Testis (tissue), 3 donors: ENCODE data around the gene IGF1R. TPM values are rescaled to one million over a fixed set of nuclear protein-coding genes. Genes with fewer than 3 reads are reported as not detected.

ENCODE experiments used
- DNase-seq: peaks from one replicate; pipeline ENCODE4 v3.0.0-alpha.2; 2019
- H3K27ac ChIP-seq, 2 donors: fragments of 200-600 bp; sonication (generic); one replicate each; pipeline ENCODE4 v1.5.1; 2019
- H3K27me3 ChIP-seq: fragments of 200-600 bp; sonication (generic); one replicate; pipeline ENCODE4 v1.5.1; 2019
- H3K36me3 ChIP-seq: fragments of 200-600 bp; sonication (generic); one replicate; pipeline ENCODE4 v1.5.1; 2017; ENCODE audit warnings: low read depth; ENCODE audit errors: missing control alignments
- H3K4me1 ChIP-seq: fragments of 200-600 bp; sonication (generic); one replicate; pipeline ENCODE4 v1.5.1; 2019
- H3K4me3 ChIP-seq, 2 donors: fragments of 200-600 bp; sonication (generic); one replicate each; pipeline ENCODE4 v1.5.1; 2017 to 2019
- H3K9me3 ChIP-seq: fragments of 200-600 bp; sonication (generic); one replicate; pipeline ENCODE4 v1.5.1; 2017
- CTCF ChIP-seq, 3 experiments: fragments of 450-650 bp in 2 of 3; fragments of 200-600 bp in 1 of 3; sonication (generic) in 1 of 3; IDR thresholded peaks; one replicate each; pipeline ENCODE4 v1.5.1; 2016 to 2019; ENCODE audit warnings: antibody characterized with exemption in 3 of 3, mild to moderate bottlenecking in 2 of 3, moderate library complexity in 1 of 3
- POLR2A ChIP-seq: fragments of 450-650 bp; IDR thresholded peaks from one replicate; pipeline ENCODE4 v1.6.1; 2017; ENCODE audit warnings: antibody characterized with exemption, mild to moderate bottlenecking, moderate library complexity
- WGBS, 2 donors: methylation state at CpG; one replicate each; pipeline ENCODE4 v1.1.5; 2018; 5-methylcytosine and 5-hydroxymethylcytosine counted together
- intact Hi-C: fragments of 100-400 bp; cut with DNase I; formaldehyde crosslinking; loops from one replicate; pipeline ENCODE4 v1.15.1; 2023; ENCODE audit warnings: low total_unique reads
- polyA plus RNA-seq: library from polyadenylated mRNA; stranded (reverse); fragments of 350-450 nt; fragmentation: Illumina TruSeq; extraction: RNeasy Lipid Tissue Mini Kit (QIAGEN cat#74804); gene quantifications from one replicate; pipeline ENCODE4 v1.2.3, GENCODE V29; 2014; ENCODE audit warnings: low read depth, low replicate concordance; ENCODE audit not compliant: insufficient read depth
- total RNA-seq, 2 donors: library from RNA; depleted of rRNA; stranded (reverse); fragments of >200 nt; gene quantifications; one replicate each; pipeline ENCODE4 v1.2.3, GENCODE V29; 2016

Gene IGF1R
- total and polyA plus RNA-seq, 3 donors from 2014 or later: 25.8 to 172 (median 157) TPM

- 87 to 97% methylated on average over 2 of the region's 2 CpGs for WGBS, 2 donors
- Histone ChIP-seq H3K4me3 (no peak overlapping the region), H3K36me3 (no peaks in the 10 kb centered on the region), H3K27ac (no peak overlapping the region), H3K27me3 (no peaks in the 10 kb centered on the region), H3K4me1 (peaks cover 4% of the 10 kb centered on the region), H3K9me3 (no peaks in the 10 kb centered on the region)
- TF ChIP-seq POLR2A: no peak
- TF ChIP-seq CTCF (IDR thresholded peaks at IDR 0.05): no peak
- no peak for DNase-seq
- intact Hi-C loops: no loop called here
These were observed 116.0 kb downstream of the IGF1R start for GRCh38 chr15:98764291-98764690.

DNA sequence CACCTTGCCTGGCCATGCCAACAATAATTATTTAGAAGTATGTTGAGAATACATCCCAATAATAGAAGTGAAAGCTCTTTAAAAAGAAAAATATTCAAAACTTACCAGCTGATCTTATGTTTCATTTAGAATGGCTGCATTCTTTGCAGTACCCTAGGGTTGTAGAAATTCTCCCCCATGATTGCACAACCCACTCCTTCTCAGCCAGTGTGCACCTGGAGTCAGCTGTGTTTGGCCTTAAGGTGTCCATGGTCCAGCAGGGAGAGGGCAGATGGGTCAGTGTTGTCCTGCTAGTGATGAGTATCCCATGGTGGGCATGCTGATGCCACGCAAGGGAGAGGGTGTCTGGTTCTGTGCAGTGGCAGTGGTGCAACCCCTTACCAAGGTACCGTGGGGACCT, 117.3 kb downstream of the IGF1R start:
- no peak for DNase-seq
- Histone ChIP-seq H3K4me1 (peaks cover 4% of the 10 kb centered on the region), H3K36me3 (no peaks in the 10 kb centered on the region), H3K27ac (no peak overlapping the region), H3K27me3 (no peaks in the 10 kb centered on the region), H3K9me3 (no peaks in the 10 kb centered on the region), H3K4me3 (no peak overlapping the region)
- 98 to 100% methylated on average over 2 of the region's 2 CpGs for WGBS, 2 donors
- intact Hi-C loops: no loop called here
- TF ChIP-seq CTCF (IDR thresholded peaks at IDR 0.05) (no peak), POLR2A (no peak)

GRCh38 chr15:98767692-98768091, 119.4 kb downstream of the IGF1R start:
- no peaks in the 10 kb centered on the region for H3K27me3 ChIP-seq
- H3K27ac ChIP-seq: no peak overlapping the region
- no peaks in the 10 kb centered on the region for H3K9me3 ChIP-seq
- H3K4me3 ChIP-seq: no peak overlapping the region
- DNase-seq: no peak
- WGBS, 2 donors: 63 to 72% methylated on average over 4 of the region's 4 CpGs
- H3K4me1 ChIP-seq: peaks cover 14% of the 10 kb centered on the region
- no peaks in the 10 kb centered on the region for H3K36me3 ChIP-seq
- intact Hi-C loops: no loop called here
- TF ChIP-seq CTCF (IDR thresholded peaks at IDR 0.05) (no peak), POLR2A (no peak)

GRCh38 chr15:98769867-98770266, 121.5 kb downstream of the IGF1R start:
- WGBS, 2 donors: 78 to 87% methylated on average over 6 of the region's 6 CpGs
- H3K27me3 ChIP-seq: no peaks in the 10 kb centered on the region
- no peak for DNase-seq
- no peak overlapping the region for H3K27ac ChIP-seq
- peaks cover 25% of the 10 kb centered on the region for H3K4me1 ChIP-seq
- H3K4me3 ChIP-seq: no peak overlapping the region
- intact Hi-C loops: no loop called here
- no peaks in the 10 kb centered on the region for H3K36me3 ChIP-seq
- no peak for TF ChIP-seq CTCF (IDR thresholded peaks at IDR 0.05)
- TF ChIP-seq POLR2A: no peak
- H3K9me3 ChIP-seq: no peaks in the 10 kb centered on the region

DNA sequence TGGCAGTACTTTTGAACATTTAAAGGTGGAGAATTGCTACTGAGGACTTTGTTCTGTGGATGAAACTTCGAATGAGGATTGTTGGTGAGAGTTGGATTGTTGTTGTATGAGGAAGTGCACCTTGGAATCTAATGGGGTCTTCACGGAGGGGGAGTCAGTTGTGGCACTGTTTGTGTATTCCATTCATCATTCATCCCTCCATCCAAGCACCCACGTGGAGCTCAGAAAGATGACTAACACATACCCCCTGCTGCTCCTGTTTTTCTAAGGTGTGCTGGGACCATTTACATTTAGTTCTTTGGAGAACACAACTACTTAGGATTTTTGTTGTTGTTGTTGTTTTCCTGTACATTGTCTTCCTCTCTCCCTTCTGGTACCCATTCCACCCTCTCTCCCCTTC, 122.6 kb downstream of the IGF1R start:
- peaks cover 29% of the 10 kb centered on the region for H3K4me1 ChIP-seq
- no peaks in the 10 kb centered on the region for H3K36me3 ChIP-seq
- intact Hi-C loops: no loop called here
- no peak overlapping the region for H3K4me3 ChIP-seq
- 80% methylated on average over 3 of the region's 3 CpGs for WGBS, 2 donors
- no peak for DNase-seq
- peak overlapping the region in 1 of 2 donors; percentile 24 for H3K27ac ChIP-seq
- no peaks in the 10 kb centered on the region for H3K27me3 ChIP-seq
- TF ChIP-seq POLR2A (no peak), CTCF (IDR thresholded peaks at IDR 0.05) (no peak)
- no peaks in the 10 kb centered on the region for H3K9me3 ChIP-seq
